ENCODE measurements around the gene WWOX. TPM values are rescaled to one million over a fixed set of nuclear protein-coding genes. Genes with fewer than 3 reads are reported as not detected.
A peak's percentile ranks its signal among the peaks of the same experiment; 100 is the strongest.

The WWOX gene
- total and polyA plus RNA-seq, 2 of the 13 experiments (the other 11 are each of a cell fraction or from before 2014, with no cell fraction given) = 9.1 to 37.4 TPM

- peak; percentile 11; the same call in 1 of the 2 replicates for TF ChIP-seq NFYC (CRISPR knock-in tag; IDR thresholded peaks at IDR 0.05)
- TF ChIP-seq, protein P1, sequence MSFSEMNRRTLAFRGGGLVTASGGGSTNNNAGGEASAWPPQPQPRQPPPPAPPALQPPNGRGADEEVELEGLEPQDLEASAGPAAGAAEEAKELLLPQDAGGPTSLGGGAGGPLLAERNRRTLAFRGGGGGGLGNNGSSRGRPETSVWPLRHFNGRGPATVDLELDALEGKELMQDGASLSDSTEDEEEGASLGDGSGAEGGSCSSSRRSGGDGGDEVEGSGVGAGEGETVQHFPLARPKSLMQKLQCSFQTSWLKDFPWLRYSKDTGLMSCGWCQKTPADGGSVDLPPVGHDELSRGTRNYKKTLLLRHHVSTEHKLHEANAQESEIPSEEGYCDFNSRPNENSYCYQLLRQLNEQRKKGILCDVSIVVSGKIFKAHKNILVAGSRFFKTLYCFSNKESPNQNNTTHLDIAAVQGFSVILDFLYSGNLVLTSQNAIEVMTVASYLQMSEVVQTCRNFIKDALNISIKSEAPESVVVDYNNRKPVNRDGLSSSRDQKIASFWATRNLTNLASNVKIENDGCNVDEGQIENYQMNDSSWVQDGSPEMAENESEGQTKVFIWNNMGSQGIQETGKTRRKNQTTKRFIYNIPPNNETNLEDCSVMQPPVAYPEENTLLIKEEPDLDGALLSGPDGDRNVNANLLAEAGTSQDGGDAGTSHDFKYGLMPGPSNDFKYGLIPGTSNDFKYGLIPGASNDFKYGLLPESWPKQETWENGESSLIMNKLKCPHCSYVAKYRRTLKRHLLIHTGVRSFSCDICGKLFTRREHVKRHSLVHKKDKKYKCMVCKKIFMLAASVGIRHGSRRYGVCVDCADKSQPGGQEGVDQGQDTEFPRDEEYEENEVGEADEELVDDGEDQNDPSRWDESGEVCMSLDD (CRISPR knock-in tag; IDR thresholded peaks at IDR 0.05; ENCODE audit: borderline replicate concordance) = no peak
- TF ChIP-seq ZFP62 (CRISPR knock-in tag; IDR thresholded peaks at IDR 0.05) = no peak
- TF ChIP-seq ZNF124 (CRISPR knock-in tag; IDR thresholded peaks at IDR 0.05) = no peak
- no peak for TF ChIP-seq ZNF563 (CRISPR knock-in tag; IDR thresholded peaks at IDR 0.05)
- 0 out of 4 replicates have a peak, but pooled peaks of 1 of the 2 experiments have one; percentile 42 for TF ChIP-seq POLR2A (IDR thresholded peaks at IDR 0.05; ENCODE audit: insufficient read depth in 1 of 2, low read depth in 2 of 2, low read length in 2 of 2)
- no peak for TF ChIP-seq IKZF4 (CRISPR knock-in tag; IDR thresholded peaks at IDR 0.05; ENCODE audit: borderline replicate concordance, low read depth, not compliant biosample characterization)
- TF ChIP-seq ZC3H4 (CRISPR knock-in tag; IDR thresholded peaks at IDR 0.05; ENCODE audit: borderline replicate concordance) = no peak
- 0 out of 2 replicates have a peak, but pooled peaks have one; percentile 11 for TF ChIP-seq FOXP4 (CRISPR knock-in tag; IDR thresholded peaks at IDR 0.05)
- no peak for TF ChIP-seq RERE (CRISPR knock-in tag; IDR thresholded peaks at IDR 0.05; ENCODE audit: low read depth)
- TF ChIP-seq GTF3A (CRISPR knock-in tag; conservative IDR thresholded peaks at IDR 0.05) = no peak
- TF ChIP-seq TOPORS (CRISPR knock-in tag; IDR thresholded peaks at IDR 0.05) = no peak
- no peak for TF ChIP-seq ETV5 (CRISPR knock-in tag; IDR thresholded peaks at IDR 0.05; ENCODE audit: borderline replicate concordance)
- no peak for TF ChIP-seq THAP8 (CRISPR knock-in tag; IDR thresholded peaks at IDR 0.05; ENCODE audit: borderline replicate concordance)
- TF ChIP-seq MTF2 (CRISPR knock-in tag; IDR thresholded peaks at IDR 0.05; ENCODE audit: borderline replicate concordance) = no peak
- TF ChIP-seq ZNF616 (CRISPR knock-in tag; IDR thresholded peaks at IDR 0.05; ENCODE audit: low read depth) = no peak
- no peak; the same call in 1 of the 2 replicates for TF ChIP-seq ZNF331 (CRISPR knock-in tag; IDR thresholded peaks at IDR 0.05)
- no peak for TF ChIP-seq WIZ (CRISPR knock-in tag; IDR thresholded peaks at IDR 0.05)
- TF ChIP-seq RFX3 (CRISPR knock-in tag; IDR thresholded peaks at IDR 0.05) = no peak
- TF ChIP-seq ZNF30 (CRISPR knock-in tag; IDR thresholded peaks at IDR 0.05) = no peak
- peak; percentile 30; the same call in 1 of the 2 replicates for TF ChIP-seq TAF1 (CRISPR knock-in tag; IDR thresholded peaks at IDR 0.05)
These were observed 193.5 kb downstream of the WWOX start (continued) for GRCh38 chr16:78292844-78293380.
